T-helper 2 cell (primary cell): Measurements from ENCODE around the gene FCSK.
A peak's percentile ranks its signal among the peaks of the same experiment; 100 is the strongest.
"Not testable (repeated sequence)": the region's sequence is repeated elsewhere in the genome, so short reads cannot be mapped to it uniquely, and the experiment has no call there.

ENCODE experiments used
- DNase-seq, 5 experiments: peaks; one replicate each; pipeline versions ENCODE4 v3.0.0 to v3.0.0-alpha.2; 2012 to 2022
- total RNA-seq, 2 donors: gene quantifications; one replicate each; lab custom pipeline; 2026; lab: John Stamatoyannopoulos, UW

Gene FCSK
- total RNA-seq, result 37.7 to 38.7 reads per million in 2 donors

DNA sequence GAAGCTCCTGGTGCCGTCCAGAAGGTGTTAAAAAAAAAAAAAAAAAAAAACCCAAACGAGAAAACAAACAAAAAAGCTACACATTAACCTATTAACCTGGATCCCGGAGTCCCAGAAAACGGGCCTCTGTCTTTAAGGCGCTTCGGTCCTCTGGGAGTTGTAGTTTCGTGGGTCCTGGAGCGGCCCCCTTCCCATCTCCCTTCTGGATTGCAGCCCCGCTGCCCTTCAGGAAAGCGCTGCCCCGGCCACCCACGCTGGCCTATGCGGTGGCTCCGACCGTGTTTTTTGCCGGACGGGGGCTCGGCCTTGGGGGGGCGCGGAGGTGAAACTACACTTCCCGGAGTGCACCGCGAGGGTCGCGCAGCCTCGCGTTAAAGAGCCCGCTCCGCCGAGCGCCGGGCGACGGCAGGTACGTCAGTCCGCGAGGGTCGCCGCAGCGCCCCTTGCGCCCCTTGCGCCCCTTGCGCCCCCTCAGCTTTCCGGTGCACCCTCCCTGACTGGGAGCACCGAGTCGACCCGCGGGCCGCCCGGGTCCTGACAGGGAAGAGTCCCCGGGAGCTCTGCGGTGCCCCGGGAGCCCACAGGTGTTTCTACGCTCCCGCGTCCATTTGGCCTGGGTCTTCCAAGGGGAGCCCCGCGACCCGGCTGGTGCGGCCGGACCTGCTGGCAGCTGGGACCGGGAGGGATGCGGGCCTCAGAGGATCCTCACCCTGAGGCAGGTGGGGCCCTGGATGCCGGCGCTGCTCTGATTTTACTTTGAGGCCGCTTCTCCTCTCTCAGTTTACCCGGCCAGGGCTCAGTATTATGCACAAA is at the start of gene FCSK:
Gene FCSK, plus strand, starts transcription at position 374 of the 813 bp plus-strand sequence. CDS start 8,596 bp downstream, outside the sequence.
- DNase-seq, result peak; percentile 37 to 73 (median 59)

GRCh38 chr16:70406104-70406503 is 48.3 kb upstream of the FCSK start:
- not testable (repeated sequence) for DNase-seq

DNA sequence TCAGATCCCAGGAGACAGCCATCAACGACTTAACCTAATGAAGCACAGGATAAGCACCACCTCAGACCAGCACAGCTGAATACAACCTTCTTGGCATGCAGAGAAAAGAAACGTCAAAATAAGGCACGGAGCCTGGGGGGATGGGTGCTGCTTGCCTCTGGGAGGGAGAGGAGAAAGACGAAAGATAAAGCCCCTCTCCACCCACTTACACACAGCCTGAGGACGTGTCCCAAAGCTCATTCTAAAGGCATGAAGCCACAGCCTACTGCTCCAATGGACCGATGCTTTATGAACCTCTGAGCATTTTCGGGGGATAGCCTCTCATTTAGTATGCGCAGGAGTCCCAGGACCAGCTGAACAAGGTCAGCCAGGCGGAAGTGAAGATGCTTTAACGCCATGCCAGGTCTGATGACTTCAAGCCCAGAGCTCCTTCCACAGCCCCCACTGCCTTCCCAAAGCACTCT is 46.6 kb upstream of the FCSK start:
- no peak for DNase-seq

DNA sequence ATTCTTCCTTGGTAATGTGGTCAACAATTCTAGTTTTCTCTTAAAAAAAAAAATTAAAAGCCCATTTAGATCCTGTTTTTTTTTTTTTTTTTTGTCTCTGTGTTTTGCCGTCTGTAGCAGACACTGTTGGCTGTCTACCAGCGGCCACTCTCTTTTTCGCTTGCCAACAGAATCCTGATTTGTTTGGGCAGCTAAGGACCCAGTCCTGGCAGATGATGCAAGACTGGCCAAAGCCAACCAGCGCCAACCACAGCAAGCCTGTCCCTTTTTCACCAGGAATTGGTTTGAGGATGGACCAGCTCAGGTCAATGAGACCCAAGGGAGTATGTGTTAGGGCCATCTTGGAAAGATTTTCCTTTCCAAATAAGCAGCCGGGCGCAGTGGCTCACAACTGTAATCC is 43.7 kb upstream of the FCSK start:
- DNase-seq, result no peak

DNA sequence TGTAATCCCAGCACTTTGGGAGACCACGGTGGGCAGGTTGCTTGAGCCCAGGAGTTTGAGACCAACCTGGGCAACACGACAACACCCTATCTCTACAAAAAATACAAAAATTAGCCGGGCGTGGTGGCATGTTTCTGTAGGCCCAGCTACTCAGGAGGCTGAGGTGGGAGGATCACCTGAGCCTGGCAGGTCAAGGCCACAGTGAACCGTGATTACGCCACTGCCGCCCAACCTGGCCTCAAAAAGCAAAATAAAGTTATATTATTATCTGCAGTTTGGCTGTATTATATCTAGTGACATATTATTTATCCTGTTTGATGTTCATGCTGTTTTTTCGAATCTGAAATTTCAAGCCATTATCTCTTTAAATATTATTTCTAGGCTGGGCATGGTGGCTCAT is 42.0 kb upstream of the FCSK start:
- no peak for DNase-seq

DNA sequence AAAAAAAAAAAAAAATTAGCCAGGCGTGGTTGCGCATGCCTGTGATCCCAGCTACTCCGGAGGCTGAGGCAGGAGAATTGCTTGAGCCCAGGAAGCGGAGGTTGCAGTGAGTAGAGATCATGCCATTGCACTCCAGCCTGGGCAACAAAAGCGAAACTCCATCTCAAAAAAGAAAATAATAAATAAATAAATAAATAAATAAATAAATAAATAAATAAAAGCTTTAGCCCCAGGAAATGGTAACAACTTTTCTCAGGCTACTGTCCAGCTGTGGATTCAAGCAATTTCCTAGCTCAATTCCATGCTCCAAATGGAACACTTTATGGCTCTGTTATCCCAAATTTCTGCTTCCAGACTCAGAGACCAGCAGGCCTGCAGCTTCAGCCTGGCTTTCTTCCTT is 40.8 kb upstream of the FCSK start:
- not testable (repeated sequence) for DNase-seq

GRCh38 chr16:70416748-70417616 is 37.4 kb upstream of the FCSK start:
- no peak for DNase-seq

- DNase-seq, result no peak
Measured at GRCh38 chr16:70417661-70418060, 36.7 kb upstream of the FCSK start.

DNA sequence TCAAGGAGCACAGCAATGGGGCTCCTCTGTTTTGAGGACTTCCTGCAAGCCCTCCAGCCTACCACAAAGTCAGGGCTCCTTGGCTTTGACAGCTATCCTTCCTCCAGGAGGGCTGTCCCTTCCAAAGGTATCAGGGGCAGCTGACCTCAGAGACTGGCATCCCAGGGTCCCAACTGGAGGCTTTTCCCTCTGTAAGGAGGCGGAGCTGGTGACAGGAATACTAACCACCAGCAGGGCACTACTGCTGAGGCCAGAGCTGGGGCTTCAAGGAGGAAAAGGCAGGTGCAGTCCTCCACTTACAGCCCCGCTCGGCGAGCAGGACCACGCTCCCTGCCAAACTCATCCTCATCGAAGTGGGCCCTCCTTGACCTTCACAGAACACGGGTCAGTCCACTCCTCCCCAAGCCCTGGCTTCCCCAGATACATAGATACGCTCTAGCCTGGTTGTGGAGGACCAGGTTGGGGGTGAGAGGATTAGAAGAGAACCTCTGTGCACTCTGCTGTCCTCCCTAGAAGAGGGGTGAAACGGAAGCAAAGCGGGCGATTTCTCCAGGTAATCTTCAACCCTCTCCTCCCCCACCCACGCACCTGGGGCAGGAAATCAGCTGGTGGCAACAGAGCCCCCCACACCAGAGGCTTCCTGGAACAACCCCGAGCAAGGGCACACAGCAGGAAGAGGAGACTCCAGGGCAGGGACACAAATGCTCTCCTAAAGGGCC is 36.0 kb upstream of the FCSK start:
- DNase-seq, result no peak

- DNase-seq, result no peak
Measured at GRCh38 chr16:70418993-70419318, 35.4 kb upstream of the FCSK start.

DNA sequence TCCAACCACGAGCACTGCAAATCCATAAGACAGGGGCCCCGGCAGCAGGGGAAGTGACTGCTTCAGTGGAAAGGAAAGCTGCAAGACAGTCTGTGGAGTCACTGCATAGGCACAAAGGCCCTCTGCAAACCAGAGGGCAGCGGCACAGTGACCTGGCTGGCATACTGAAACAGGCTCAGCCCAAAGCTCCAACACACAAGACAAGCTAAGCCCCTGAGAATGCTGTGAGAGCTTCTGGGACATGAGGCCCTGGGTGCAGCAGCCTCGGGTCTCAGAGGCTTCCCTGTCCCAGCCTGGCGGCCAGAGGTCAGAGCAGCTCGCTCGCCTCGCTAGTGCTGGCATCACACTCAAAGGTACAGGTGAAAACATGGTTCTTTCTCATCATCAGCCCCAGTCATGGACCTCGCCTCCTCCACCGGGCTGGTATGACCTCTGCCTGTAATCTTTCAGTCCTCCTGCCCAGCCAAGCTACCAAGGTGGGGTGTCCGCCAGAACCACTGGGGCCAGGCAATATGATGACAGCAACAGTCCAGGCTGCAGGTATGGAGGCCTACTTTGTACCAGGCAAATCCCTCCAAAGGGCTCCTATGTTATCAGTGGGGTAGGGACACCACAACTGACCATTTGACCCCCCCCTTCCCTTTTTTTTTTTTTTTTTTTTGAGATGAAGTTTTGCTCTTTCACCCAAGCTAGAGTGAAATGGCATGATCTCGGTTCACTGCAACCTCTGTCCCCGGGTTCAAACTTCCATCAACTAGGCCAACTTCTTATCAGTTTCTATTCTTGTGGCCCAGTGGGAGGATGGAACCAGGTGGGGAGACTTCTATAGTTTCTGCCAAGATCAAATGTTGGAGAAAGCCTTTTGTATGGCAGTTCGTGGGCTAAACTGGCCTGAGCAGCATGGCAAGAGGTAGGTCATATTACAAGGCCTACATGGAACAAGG is 34.7 kb upstream of the FCSK start:
- DNase-seq, result no peak

- no peak for DNase-seq
Measured at GRCh38 chr16:70421014-70421413, 33.4 kb upstream of the FCSK start.

- no peak for DNase-seq
Measured at GRCh38 chr16:70421473-70422311, 32.7 kb upstream of the FCSK start.

GRCh38 chr16:70422543-70422942 is 31.9 kb upstream of the FCSK start:
- no peak for DNase-seq

GRCh38 chr16:70427786-70428177 is 26.6 kb upstream of the FCSK start:
- DNase-seq, result no peak

DNA sequence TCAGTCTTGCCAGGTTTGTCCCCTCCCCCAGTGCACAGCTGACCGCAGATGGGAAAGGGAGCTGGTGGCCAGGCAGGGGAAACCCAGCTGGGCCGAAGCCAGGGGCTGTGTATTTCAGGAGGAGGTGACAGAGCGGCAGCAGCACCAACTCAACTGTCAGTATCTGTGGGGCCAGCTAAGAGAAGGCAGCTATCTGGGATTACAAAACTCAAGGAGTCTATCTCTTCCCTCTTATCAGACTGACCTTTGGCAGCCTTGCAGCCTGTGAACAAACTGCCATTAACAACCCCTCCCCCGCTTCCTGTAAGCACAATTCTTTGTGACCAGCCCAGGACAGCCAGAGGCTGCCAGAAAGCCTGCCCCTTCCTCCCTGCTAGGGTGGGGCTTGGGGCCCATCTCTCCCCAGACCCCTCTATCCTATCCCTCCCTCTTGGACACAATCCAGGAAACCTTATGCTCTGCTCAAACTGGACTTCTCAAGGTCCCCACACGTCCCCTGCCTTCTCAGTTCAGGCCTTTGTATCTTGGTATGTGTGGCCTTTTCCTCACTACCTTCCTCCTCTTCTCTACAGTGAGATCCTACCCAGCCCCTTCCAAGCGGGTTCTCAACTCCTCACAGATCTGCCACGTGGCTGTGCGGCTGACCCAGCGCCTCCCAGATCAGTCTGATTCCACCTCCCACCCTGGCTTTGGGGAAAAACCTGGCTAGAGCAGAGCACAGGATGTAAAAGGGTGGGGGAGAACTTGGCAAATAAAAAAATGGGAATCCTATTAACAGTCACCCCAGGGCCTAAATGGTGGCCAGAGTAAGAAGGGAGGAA is 26.0 kb upstream of the FCSK start:
- DNase-seq, result peak in 1 of 5 experiments; percentile 56

DNA sequence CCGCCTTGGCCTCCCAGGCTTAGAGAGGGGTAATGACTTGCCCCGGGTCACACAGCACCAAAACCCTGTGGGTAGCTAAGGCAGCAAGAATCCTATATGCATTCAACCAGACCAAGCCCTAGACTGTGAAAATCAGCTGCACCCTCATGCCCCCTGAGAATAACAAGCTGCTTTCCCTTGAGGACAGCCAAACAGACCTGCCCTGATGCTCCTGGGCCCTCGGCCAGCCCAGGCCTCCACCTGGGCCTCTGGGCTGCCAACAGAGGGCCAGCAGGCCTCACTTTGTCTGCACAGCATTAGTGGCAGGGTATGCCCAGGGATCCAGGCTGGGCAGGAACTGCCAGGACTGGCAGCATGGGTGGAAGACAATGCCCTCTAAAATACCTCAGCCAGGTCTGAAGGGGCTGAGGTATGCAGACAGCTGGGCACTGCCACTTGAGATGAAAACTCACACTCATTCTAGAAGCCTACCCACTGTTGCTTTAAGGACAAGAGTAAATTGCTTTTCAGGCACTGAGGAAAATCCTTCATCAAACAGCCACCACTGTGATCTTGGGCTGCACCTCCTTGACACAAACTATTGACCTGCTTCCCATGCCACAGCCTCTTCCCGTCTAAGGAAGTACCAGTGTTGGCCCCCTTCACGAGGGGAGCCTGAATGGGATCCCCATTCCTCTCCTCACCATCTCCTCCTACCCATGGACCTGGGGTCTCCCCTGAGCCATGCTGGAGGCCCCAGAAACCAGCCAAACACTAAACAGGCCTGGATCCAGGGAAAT is 24.3 kb upstream of the FCSK start:
- DNase-seq, result no peak

- peak in 3 of 5 experiments; percentile 40 to 75 (median 58) for DNase-seq
Measured at GRCh38 chr16:70430667-70431536, 23.5 kb upstream of the FCSK start.
